ENCODE measurements around the gene TOM1.

The TOM1 gene

DNA sequence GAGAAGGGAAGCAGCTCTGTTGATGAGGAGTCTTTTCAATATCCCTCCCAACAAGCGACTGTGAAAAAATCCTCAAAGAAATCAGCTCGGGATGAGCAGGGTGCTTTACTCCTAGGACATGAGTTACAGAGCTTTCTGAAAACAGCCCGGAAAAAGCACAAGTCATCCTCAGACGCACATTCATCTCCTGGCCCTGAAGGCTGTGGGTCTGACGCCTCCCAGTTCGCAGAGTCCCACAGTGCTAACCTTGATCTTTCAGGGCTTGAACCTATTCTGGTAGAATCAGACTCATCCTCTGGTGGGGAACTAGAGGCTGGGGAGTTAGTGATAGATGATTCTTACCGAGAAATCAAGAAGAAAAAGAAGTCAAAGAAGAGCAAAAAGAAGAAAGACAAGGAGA, 34.7 kb upstream of the TOM1 start:
- TF ChIP-seq, protein P1, sequence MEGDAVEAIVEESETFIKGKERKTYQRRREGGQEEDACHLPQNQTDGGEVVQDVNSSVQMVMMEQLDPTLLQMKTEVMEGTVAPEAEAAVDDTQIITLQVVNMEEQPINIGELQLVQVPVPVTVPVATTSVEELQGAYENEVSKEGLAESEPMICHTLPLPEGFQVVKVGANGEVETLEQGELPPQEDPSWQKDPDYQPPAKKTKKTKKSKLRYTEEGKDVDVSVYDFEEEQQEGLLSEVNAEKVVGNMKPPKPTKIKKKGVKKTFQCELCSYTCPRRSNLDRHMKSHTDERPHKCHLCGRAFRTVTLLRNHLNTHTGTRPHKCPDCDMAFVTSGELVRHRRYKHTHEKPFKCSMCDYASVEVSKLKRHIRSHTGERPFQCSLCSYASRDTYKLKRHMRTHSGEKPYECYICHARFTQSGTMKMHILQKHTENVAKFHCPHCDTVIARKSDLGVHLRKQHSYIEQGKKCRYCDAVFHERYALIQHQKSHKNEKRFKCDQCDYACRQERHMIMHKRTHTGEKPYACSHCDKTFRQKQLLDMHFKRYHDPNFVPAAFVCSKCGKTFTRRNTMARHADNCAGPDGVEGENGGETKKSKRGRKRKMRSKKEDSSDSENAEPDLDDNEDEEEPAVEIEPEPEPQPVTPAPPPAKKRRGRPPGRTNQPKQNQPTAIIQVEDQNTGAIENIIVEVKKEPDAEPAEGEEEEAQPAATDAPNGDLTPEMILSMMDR (conservative IDR thresholded peaks at IDR 0.05; ENCODE audit: control insufficient read depth, insufficient read depth, low read depth, low read length): no peak
- no peak overlapping the region for H3K4me3 ChIP-seq (ENCODE audit: control insufficient read depth, low read depth, low read length)
- DNase-seq (ENCODE audit: low read depth): no peak

DNA sequence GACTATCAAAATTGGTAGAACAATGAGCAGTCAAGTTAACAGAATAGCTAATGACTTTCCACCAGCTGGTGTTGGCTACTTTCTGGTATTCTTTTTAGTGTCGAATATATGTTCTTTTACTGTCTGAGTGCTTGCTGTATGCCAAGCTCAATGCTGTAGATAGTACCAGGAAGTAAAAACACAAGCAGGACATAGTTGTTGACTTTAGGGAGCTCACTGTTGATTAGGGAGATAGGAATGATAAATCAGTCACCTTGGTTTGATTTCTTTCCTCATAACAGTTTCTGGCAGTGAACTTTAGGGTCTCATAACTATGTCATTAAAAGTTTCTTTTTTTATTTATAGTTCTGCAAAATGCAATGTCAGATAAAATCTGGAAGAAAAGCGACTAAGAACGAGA, 33.4 kb upstream of the TOM1 start:
- no peak for DNase-seq (ENCODE audit: low read depth)
- TF ChIP-seq, protein P1 (conservative IDR thresholded peaks at IDR 0.05; ENCODE audit: control insufficient read depth, insufficient read depth, low read depth, low read length): no peak
- H3K4me3 ChIP-seq (ENCODE audit: control insufficient read depth, low read depth, low read length): no peak overlapping the region

DNA sequence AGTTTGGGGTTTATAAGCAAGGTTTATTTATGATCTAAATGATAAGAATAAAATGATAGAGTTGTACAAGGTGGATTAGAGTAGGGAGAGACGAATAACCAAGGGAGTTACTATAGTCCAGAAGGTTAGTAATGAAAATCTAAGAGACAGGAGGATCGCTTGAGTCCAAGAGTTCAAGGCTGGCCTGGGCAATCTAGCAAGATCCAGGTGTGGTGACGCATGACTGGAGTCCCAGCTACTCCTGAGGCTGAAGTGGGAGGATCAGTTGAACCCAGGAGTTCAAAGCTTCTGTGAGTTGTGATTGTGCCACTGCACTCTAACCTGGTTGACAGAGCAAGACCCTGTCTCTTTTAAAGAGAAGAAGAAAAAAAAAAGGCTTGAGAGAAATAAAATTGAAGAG, 30.1 kb upstream of the TOM1 start:
- H3K4me3 ChIP-seq (ENCODE audit: control insufficient read depth, low read depth, low read length): no peak overlapping the region
- TF ChIP-seq, protein P1 (conservative IDR thresholded peaks at IDR 0.05; ENCODE audit: control insufficient read depth, insufficient read depth, low read depth, low read length): no peak
- DNase-seq (ENCODE audit: low read depth): no peak

DNA sequence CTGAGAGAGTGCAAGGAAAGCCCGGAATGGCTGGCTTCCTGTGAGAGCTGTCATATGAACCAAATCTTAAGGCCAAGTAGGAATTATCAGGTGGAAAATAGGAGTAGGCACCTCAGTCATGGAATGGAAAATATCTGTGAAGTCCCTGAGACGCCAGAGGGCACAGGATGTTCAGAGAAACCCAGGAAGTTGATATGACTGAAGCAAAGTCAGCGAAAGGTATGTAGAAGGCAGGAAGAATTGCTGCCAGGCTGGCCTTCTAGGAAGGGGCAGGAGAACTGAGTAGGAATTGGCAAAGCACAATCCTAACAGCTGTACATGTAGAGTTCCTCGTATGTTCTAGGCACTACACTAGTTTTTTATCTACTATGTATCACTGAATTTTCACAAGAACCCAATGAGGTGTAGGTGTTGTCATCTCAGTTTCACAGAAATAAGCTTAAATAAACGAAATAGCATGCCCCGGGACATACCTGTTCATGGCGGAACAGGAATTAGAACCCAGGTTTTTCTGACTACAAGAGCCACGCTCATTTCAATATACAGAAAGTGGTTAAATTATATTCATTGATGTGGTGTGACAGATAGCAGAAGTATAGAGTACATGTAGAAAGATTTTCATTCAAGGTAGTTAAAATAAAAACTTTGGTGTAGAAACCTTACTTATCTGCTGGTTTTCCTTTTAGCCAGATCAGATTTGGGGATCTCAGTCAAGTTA, 25.4 kb upstream of the TOM1 start:
- no peak for DNase-seq (ENCODE audit: low read depth)

DNA sequence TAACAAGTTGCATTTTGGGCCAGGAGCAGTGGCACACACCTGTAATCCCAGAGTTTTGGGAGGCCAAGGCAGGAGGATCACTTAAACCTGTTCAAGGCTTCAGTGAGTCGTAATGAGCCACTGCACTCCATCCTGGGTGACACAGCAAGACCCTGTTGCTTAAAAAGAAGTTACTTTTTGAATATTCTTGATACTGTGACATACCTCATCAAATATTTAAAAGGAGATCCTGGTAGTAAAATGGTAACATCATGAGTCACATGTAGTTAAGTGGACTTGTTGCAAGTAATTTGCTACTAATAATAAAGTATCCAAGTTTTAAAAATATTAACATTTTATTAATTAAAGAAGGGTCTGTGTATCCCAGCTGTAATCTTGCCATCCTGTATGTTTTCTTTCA, 24.1 kb upstream of the TOM1 start:
- TF ChIP-seq, protein P1 (conservative IDR thresholded peaks at IDR 0.05; ENCODE audit: control insufficient read depth, insufficient read depth, low read depth, low read length): no peak
- peak; percentile 34 for DNase-seq (ENCODE audit: low read depth)
- H3K4me3 ChIP-seq (ENCODE audit: control insufficient read depth, low read depth, low read length): no peak overlapping the region

More for the DNA sequence above, 25.4 kb upstream of the TOM1 start:
- TF ChIP-seq, protein P1 (conservative IDR thresholded peaks at IDR 0.05; ENCODE audit: control insufficient read depth, insufficient read depth, low read depth, low read length): no peak
- H3K4me3 ChIP-seq (ENCODE audit: control insufficient read depth, low read depth, low read length): no peak overlapping the region

DNA sequence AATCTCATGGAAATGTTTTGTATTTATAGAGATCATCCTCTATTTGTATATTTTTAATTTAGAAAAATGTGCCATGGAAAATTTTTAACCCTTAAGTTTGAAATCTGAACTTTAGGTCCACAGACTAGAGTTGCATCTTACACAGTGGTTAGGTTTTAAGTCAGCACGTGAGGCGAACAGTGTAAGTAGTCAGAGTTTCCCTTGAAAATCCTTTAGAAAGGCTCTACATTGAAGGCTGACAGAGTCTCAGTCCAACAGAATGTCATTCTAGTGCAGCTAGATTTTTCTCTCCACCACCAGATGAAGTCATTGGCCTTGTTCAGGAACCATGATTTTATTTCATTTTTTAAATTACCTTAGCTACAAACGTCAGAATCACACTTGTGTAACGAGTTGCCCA, 23.7 kb upstream of the TOM1 start:
- no peak overlapping the region for H3K4me3 ChIP-seq (ENCODE audit: control insufficient read depth, low read depth, low read length)
- no peak for DNase-seq (ENCODE audit: low read depth)
- TF ChIP-seq, protein P1 (conservative IDR thresholded peaks at IDR 0.05; ENCODE audit: control insufficient read depth, insufficient read depth, low read depth, low read length): no peak
